Measurements from ENCODE around the gene FAM222B. TPM values are rescaled to one million over a fixed set of nuclear protein-coding genes. Genes with fewer than 3 reads are reported as not detected.
A peak's percentile ranks its signal among the peaks of the same experiment; 100 is the strongest.

Gene FAM222B
- polyA plus RNA-seq, 2 of the 4 experiments (the other 2 are of a cell fraction), result 10.7 to 15.6 TPM

DNA sequence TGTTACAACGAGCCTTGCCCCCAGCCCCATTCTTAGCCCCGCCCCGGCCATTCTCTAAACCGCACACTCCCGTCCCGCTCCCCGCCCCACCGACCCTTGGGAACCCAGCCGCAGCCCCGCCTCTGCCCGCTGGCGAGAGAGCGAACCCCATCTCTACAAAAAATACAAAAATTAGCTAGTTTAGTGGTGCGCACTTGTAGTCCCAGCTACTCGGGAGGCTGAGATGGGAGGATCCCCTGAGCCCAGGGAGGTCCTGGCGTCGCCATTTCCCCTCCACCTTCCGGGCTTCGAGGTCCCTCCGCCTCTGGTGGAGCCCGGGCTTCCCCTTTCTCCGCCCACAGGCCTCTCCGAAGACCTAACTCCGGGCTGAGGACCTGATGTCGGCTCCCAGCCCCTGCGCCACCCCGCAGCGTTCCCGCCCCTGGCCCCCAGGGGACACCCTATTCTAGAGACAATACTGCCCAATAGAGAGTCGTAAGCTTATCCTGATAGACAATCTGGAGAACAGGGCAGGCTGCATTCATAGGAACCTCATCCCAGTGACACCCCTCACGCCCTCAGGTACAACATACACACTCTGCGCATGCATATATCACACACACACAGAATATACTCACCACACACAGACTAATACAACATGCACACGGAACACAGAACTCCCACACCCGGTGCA is 130.4 kb downstream of the FAM222B start:
- ATAC-seq (no peak), DNase-seq (ENCODE audit: low read depth in 1 of 2, low spot score in 1 of 2) (no peak), FAIRE-seq (no peak)
- POLR2A ChIA-PET, result interaction anchor here (1.1 to 4.8 kb wide), 5 partner anchors 7 to 67 kb away, joined by 3 to 54 read pairs (median 10); partner anchors contain the start of genes BLTP2 and RPL23A
- Histone ChIP-seq H3K27ac (peak overlapping the region in 1 of 2 experiments; percentile 92; a peak in 3 of 6 replicates), H3K4me3 (no peak overlapping the region), H3K9me3 (no peaks in the 10 kb centered on the region), H3K4me2 (peak overlapping the region; percentile 73; the same call in 1 of the 3 replicates), H3K4me1 (peaks cover 22% of the 10 kb centered on the region)
- TF ChIP-seq NFE2L2 (conservative IDR thresholded peaks at IDR 0.05; ENCODE audit: low read length) (no peak), HDAC2 (IDR thresholded peaks at IDR 0.05) (no peak), ZC3H11A (IDR thresholded peaks at IDR 0.05) (no peak)
- CTCF ChIA-PET, result interaction anchor here (2.3 to 17.6 kb wide), 5 partner anchors 13 to 68 kb away, joined by 6 to 335 read pairs (median 16); partner anchors contain the start of genes BLTP2 and NEK8
- WGBS (ENCODE audit: missing lambda C conversion rate), result 95% methylated on average over 32 of the region's 34 CpGs

DNA sequence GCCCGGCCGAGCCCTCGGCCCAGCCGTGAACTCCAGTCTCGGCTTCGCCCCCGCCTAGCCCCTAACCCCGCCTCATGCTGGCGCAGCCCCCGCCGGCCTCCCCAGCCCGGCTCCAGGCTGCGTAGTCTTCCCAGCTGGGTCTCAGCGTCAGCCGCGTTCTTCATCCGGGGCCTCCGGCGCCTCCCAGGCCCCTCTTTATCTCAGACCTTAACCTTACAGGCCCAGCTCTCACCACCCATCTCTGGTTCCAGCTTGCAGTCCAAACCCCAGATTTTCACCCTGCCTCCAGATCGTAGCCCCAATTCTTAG is 130.9 kb downstream of the FAM222B start, which contains the start of gene PROCA1:
TSS of gene PROCA1 (minus strand) at position 166 of the 309 bp plus-strand sequence. CDS start 228 bp downstream, outside the sequence.
- peak within 1 kb of the TSS; percentile 73 for H3K4me2 ChIP-seq
- POLR2A ChIA-PET, result interaction anchor here (0.6 to 4.8 kb wide), 12 partner anchors 8 to 73 kb away, joined by 3 to 54 read pairs (median 6); partner anchors contain the start of genes BLTP2, RPL23A, SDF2 and SUPT6H
- no peak for FAIRE-seq
- ATAC-seq, result peak in 1 of 2 experiments; percentile 3; a peak in 2 of 6 replicates
- peak within 1 kb of the TSS; percentile 53 for H3K4me3 ChIP-seq
- 76% methylated on average over 20 of the region's 20 CpGs for WGBS (ENCODE audit: missing lambda C conversion rate)
- no peaks in the 10 kb centered on the region for H3K9me3 ChIP-seq
- H3K27ac ChIP-seq, result peak within 1 kb of the TSS; percentile 82 to 92
- DNase-seq (ENCODE audit: low read depth in 1 of 2, low spot score in 1 of 2), result no peak
- H3K4me1 ChIP-seq, result peaks cover 22% of the 10 kb centered on the region
- TF ChIP-seq ZSCAN20 (CRISPR knock-in tag; IDR thresholded peaks at IDR 0.05) (no peak), FOXS1 (CRISPR knock-in tag; IDR thresholded peaks at IDR 0.05) (no peak), MAZ (IDR thresholded peaks at IDR 0.05; ENCODE audit: borderline replicate concordance, low read depth, low read length) (no peak), HOXA7 (CRISPR knock-in tag; IDR thresholded peaks at IDR 0.05) (no peak), POLR2AphosphoS2 (conservative IDR thresholded peaks at IDR 0.05; ENCODE audit: low read length) (no peak), HOXB13 (CRISPR knock-in tag; IDR thresholded peaks at IDR 0.05; ENCODE audit: low read depth) (no peak), ZFP36 (IDR thresholded peaks at IDR 0.05; ENCODE audit: borderline replicate concordance, partially characterized antibody) (no peak), HDAC2 (IDR thresholded peaks at IDR 0.05) (no peak), NFE2L2 (conservative IDR thresholded peaks at IDR 0.05; ENCODE audit: low read length) (no peak), CHD2 (IDR thresholded peaks at IDR 0.05; ENCODE audit: low read length, partially characterized antibody) (no peak), EP300 (IDR thresholded peaks at IDR 0.05) (no peak)
- TF ChIP-seq, protein P1, sequence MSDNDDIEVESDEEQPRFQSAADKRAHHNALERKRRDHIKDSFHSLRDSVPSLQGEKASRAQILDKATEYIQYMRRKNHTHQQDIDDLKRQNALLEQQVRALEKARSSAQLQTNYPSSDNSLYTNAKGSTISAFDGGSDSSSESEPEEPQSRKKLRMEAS (IDR thresholded peaks at IDR 0.05), result no peak
- TF ChIP-seq, protein P2, sequence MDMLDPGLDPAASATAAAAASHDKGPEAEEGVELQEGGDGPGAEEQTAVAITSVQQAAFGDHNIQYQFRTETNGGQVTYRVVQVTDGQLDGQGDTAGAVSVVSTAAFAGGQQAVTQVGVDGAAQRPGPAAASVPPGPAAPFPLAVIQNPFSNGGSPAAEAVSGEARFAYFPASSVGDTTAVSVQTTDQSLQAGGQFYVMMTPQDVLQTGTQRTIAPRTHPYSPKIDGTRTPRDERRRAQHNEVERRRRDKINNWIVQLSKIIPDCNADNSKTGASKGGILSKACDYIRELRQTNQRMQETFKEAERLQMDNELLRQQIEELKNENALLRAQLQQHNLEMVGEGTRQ (IDR thresholded peaks at IDR 0.05), result no peak
- CTCF ChIA-PET, result interaction anchor here (1.0 to 17.6 kb wide), 7 partner anchors 9 to 67 kb away, joined by 3 to 335 read pairs (median 14); partner anchors contain the start of genes BLTP2, NEK8 and SUPT6H

DNA sequence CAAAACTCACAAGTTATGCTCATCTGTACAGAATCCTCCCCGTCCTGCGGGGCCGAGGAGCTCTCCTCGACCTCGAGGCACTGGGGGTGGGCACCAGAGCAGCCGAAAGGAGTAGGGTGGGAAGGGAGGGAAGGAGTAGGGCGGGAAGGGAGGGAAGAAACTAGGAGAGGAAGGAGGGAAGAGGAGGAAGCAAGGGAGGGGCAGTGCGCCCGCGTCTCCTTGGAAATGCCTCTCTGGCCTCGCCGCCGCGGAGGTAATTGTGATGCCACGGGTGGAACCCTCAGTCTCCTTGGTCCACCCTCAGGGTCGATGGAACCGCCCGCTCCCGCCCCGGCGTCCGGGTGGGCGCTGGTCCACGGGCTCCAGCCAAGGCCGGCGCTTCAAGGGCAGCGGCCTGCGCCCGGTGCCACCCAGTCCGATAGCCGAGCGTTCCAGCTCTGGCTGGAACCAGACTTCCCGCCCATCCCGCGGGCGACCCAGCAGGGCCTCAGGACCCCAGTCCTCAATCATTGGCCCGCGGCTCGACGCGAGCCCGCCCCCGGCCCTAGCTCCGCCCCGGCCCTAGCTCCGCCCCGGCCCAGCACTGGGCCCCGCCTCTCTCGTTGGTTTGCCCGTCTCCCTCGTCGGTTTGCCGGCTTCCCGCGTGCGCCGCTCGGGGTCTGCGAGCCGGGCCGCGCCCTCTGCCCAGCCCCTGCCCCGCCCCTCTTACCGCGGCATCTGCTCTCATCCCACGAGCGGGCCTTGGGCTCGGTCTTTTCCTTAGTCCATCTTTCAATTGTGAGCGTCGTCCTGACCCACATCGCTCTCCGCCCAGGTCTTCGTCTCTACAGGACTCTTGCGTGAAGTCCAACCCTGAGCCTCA is 131.5 kb downstream of the FAM222B start:
- WGBS (ENCODE audit: missing lambda C conversion rate), result 9% methylated on average over 55 of the region's 74 CpGs
- FAIRE-seq (no peak), DNase-seq (ENCODE audit: low read depth in 1 of 2, low spot score in 1 of 2) (peak; percentile 92 to 97), ATAC-seq (peak; percentile 81 to 94)
- Histone ChIP-seq H3K4me2 (peak overlapping the region; percentile 73), H3K27ac (peak overlapping the region; percentile 82 to 92), H3K4me3 (peak overlapping the region; percentile 53), H3K4me1 (peaks cover 17% of the 10 kb centered on the region), H3K9me3 (no peaks in the 10 kb centered on the region)
- ChIA-PET CTCF (interaction anchor here (1.0 to 17.6 kb wide), 10 partner anchors 8 to 217 kb away, joined by 3 to 335 read pairs (median 10); partner anchors contain the start of genes BLTP2, NEK8, RPL23A and SUPT6H), POLR2A (interaction anchor here (0.6 to 4.8 kb wide), 18 partner anchors 8 to 132 kb away, joined by 3 to 54 read pairs (median 6); partner anchors contain the start of genes BLTP2, RPL23A, SDF2 and SUPT6H)
- TF ChIP-seq JUN (IDR thresholded peaks at IDR 0.05) (peak; percentile 72 to 84; a peak in 3 of 5 replicates), EHF (CRISPR knock-in tag; IDR thresholded peaks at IDR 0.05) (no peak), FOSB (CRISPR knock-in tag; IDR thresholded peaks at IDR 0.05) (peak; percentile 52), HOXA7 (CRISPR knock-in tag; IDR thresholded peaks at IDR 0.05) (0 out of 2 replicates have a peak, but pooled peaks have one; percentile 78), POLR2A (IDR thresholded peaks at IDR 0.05; ENCODE audit: low read length) (peak; percentile 81), TP53 (CRISPR knock-in tag; IDR thresholded peaks at IDR 0.05) (peak; percentile 62; the same call in 1 of the 2 replicates), GATA3 (IDR thresholded peaks at IDR 0.05; ENCODE audit: borderline replicate concordance) (peak; percentile 12; the same call in 1 of the 2 replicates)
- TF ChIP-seq, protein P3, sequence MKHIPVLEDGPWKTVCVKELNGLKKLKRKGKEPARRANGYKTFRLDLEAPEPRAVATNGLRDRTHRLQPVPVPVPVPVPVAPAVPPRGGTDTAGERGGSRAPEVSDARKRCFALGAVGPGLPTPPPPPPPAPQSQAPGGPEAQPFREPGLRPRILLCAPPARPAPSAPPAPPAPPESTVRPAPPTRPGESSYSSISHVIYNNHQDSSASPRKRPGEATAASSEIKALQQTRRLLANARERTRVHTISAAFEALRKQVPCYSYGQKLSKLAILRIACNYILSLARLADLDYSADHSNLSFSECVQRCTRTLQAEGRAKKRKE (CRISPR knock-in tag; IDR thresholded peaks at IDR 0.05; ENCODE audit: low read depth), result peak; percentile 7; the same call in 1 of the 2 replicates
- TF ChIP-seq, protein P4, sequence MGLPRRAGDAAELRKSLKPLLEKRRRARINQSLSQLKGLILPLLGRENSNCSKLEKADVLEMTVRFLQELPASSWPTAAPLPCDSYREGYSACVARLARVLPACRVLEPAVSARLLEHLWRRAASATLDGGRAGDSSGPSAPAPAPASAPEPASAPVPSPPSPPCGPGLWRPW (IDR thresholded peaks at IDR 0.05), result no peak
- TF ChIP-seq, protein P5, sequence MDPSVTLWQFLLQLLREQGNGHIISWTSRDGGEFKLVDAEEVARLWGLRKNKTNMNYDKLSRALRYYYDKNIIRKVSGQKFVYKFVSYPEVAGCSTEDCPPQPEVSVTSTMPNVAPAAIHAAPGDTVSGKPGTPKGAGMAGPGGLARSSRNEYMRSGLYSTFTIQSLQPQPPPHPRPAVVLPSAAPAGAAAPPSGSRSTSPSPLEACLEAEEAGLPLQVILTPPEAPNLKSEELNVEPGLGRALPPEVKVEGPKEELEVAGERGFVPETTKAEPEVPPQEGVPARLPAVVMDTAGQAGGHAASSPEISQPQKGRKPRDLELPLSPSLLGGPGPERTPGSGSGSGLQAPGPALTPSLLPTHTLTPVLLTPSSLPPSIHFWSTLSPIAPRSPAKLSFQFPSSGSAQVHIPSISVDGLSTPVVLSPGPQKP (IDR thresholded peaks at IDR 0.05; ENCODE audit: low read depth, low read length), result no peak
- TF ChIP-seq, protein P1 (IDR thresholded peaks at IDR 0.05), result peak; percentile 94
- TF ChIP-seq, protein P6, sequence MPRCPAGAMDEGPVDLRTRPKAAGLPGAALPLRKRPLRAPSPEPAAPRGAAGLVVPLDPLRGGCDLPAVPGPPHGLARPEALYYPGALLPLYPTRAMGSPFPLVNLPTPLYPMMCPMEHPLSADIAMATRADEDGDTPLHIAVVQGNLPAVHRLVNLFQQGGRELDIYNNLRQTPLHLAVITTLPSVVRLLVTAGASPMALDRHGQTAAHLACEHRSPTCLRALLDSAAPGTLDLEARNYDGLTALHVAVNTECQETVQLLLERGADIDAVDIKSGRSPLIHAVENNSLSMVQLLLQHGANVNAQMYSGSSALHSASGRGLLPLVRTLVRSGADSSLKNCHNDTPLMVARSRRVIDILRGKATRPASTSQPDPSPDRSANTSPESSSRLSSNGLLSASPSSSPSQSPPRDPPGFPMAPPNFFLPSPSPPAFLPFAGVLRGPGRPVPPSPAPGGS (IDR thresholded peaks at IDR 0.05), result peak; percentile 91

Measured in A549 (cell line).